H1 (cell line): ENCODE data around the gene AICDA. TPM values are rescaled to one million over a fixed set of nuclear protein-coding genes. Genes with fewer than 3 reads are reported as not detected.

ENCODE experiments used
- CTCF ChIA-PET: fragments of 300-600 bp; sonication (Branson Sonifier 250); formaldehyde crosslinking; loops from one replicate; lab custom pipeline; 2021; ENCODE audit not compliant: partially characterized antibody; lab: Charles Lee
- POLR2A ChIA-PET: fragments of 300-600 bp; sonication (Branson Sonifier 250); formaldehyde crosslinking; loops from one replicate; lab custom pipeline; 2021; ENCODE audit warnings: inconsistent platforms; ENCODE audit not compliant: partially characterized antibody; lab: Charles Lee
- DNase-seq, 2 experiments: peaks; one replicate each; pipeline versions ENCODE4 v3.0.0 to v3.0.0-alpha.2; 2010 to 2022; ENCODE audit warnings: low spot score in 2 of 2, low read depth in 1 of 2, mixed read lengths in 1 of 2
- FAIRE-seq: peaks from 2 replicates; lab custom pipeline; 2011; peaks lifted over from hg19 to GRCh38; lab: Jason Lieb, UNC
- H2AFZ ChIP-seq: 2 replicates; pipeline ENCODE4 v1.8.1; 2012; ENCODE audit warnings: low read length, inconsistent platforms
- H2AK5ac ChIP-seq: 2 replicates; pipeline ENCODE4 v1.6.1; 2013; ENCODE audit warnings: low read depth, low read length
- H2BK120ac ChIP-seq: replicated peaks from 2 replicates; pipeline ENCODE3; 2013; ENCODE audit warnings: low read depth, low read length, inconsistent platforms
- H2BK12ac ChIP-seq: 2 replicates; pipeline ENCODE4 v1.6.1; 2013; ENCODE audit warnings: low read depth, low read length
- H2BK15ac ChIP-seq: 2 replicates; pipeline ENCODE4 v1.6.1; 2013; ENCODE audit warnings: low read length
- H2BK20ac ChIP-seq: 2 replicates; pipeline ENCODE4 v1.6.1; 2013; ENCODE audit warnings: low read length
- H2BK5ac ChIP-seq: 2 replicates; pipeline ENCODE4 v1.6.1; 2013; ENCODE audit warnings: low read depth, low read length
- H3K14ac ChIP-seq: 2 replicates; pipeline ENCODE4 v1.6.1; 2013; ENCODE audit warnings: inconsistent platforms; ENCODE audit not compliant: insufficient read length
- H3K18ac ChIP-seq: 2 replicates; pipeline ENCODE4 v1.6.1; 2013; ENCODE audit warnings: low read length; ENCODE audit errors: extremely low read depth
- H3K23ac ChIP-seq: 2 replicates; pipeline ENCODE4 v1.6.1; 2013; ENCODE audit warnings: inconsistent platforms; ENCODE audit not compliant: insufficient read length
- H3K23me2 ChIP-seq: 2 replicates; pipeline ENCODE4 v1.6.1; 2013; ENCODE audit warnings: low read depth, low read length
- H3K27ac ChIP-seq: 2 replicates; pipeline ENCODE4 v1.6.1; 2011; ENCODE audit warnings: low read depth, low read length, inconsistent platforms
- H3K27me3 ChIP-seq, 4 experiments: replicated peaks in 1 of 4; 1 replicate in 1 of 4; 2 replicates in 3 of 4; pipeline versions ENCODE4 v1.6.1 to v1.8.1; 2011 to 2013; ENCODE audit warnings: low read length in 3 of 4, mild to moderate bottlenecking in 3 of 4, inconsistent platforms in 2 of 4, mixed read lengths in 2 of 4, moderate library complexity in 1 of 4; ENCODE audit not compliant: control insufficient read depth in 3 of 4, insufficient read depth in 3 of 4; ENCODE audit errors: extremely low read depth in 1 of 4
- H3K36me3 ChIP-seq, 4 experiments: 2 replicates each; pipeline versions ENCODE4 v1.6.1 to v1.8.1; 2011 to 2013; ENCODE audit warnings: mild to moderate bottlenecking in 4 of 4, low read length in 3 of 4, moderate library complexity in 2 of 4, control low read depth in 1 of 4, inconsistent platforms in 1 of 4; ENCODE audit not compliant: insufficient read depth in 4 of 4, control insufficient read depth in 2 of 4
- H3K4ac ChIP-seq: replicated peaks from 2 replicates; pipeline ENCODE3; 2013; ENCODE audit warnings: low read length, low read depth, mixed read lengths, inconsistent platforms; ENCODE audit not compliant: insufficient read length
- H3K4me1 ChIP-seq, 4 experiments: replicated peaks in 1 of 4; 1 replicate in 1 of 4; 2 replicates in 3 of 4; pipeline versions ENCODE4 v1.6.1 to v1.8.1; 2011 to 2013; ENCODE audit warnings: low read length in 3 of 4, inconsistent platforms in 2 of 4, mixed read lengths in 1 of 4; ENCODE audit not compliant: insufficient read depth in 4 of 4, control insufficient read depth in 3 of 4
- H3K4me2 ChIP-seq, 2 experiments: 2 replicates each; pipeline versions ENCODE4 v1.6.1 to v1.8.1; 2011 to 2013; ENCODE audit warnings: low read depth in 2 of 2, low read length in 2 of 2, control low read depth in 1 of 2, inconsistent platforms in 1 of 2, mild to moderate bottlenecking in 1 of 2; ENCODE audit not compliant: insufficient read depth in 1 of 2
- H3K4me3 ChIP-seq, 4 experiments: fragments of 200-600, 300-600 bp in 1 of 4; sonication (generic), shearing (Covaris generic), sonication (Bioruptor Twin) in 1 of 4; 2 replicates each; pipeline versions ENCODE4 v1.5.1 to v1.8.1; 2011 to 2016; ENCODE audit warnings: low read length in 4 of 4, low read depth in 3 of 4, control low read depth in 2 of 4, inconsistent platforms in 2 of 4, mild to moderate bottlenecking in 2 of 4, mixed read lengths in 1 of 4, moderate library complexity in 1 of 4; ENCODE audit not compliant: insufficient read depth in 2 of 4; ENCODE audit errors: extremely low read depth in 1 of 4
- H3K56ac ChIP-seq: replicated peaks from 2 replicates; pipeline ENCODE3; 2013; ENCODE audit warnings: low read depth, mild to moderate bottlenecking, mixed read lengths, low read length, inconsistent platforms; ENCODE audit not compliant: insufficient read length
- H3K79me1 ChIP-seq: 2 replicates; pipeline ENCODE4 v1.6.1; 2013; ENCODE audit warnings: low read depth, low read length, control low read depth
- H3K79me2 ChIP-seq, 2 experiments: 2 replicates each; pipeline versions ENCODE4 v1.6.1 to v1.8.1; 2012 to 2013; ENCODE audit warnings: low read length in 2 of 2, mild to moderate bottlenecking in 2 of 2, inconsistent platforms in 1 of 2; ENCODE audit not compliant: insufficient read depth in 2 of 2, control insufficient read depth in 1 of 2
- H3K9ac ChIP-seq, 4 experiments: replicated peaks in 1 of 4; 1 replicate in 1 of 4; 2 replicates in 3 of 4; pipeline versions ENCODE4 v1.6.1 to v1.8.1; 2011 to 2013; ENCODE audit warnings: low read depth in 3 of 4, low read length in 3 of 4, control low read depth in 2 of 4, mild to moderate bottlenecking in 2 of 4, moderate library complexity in 2 of 4, inconsistent platforms in 1 of 4; ENCODE audit errors: extremely low read depth in 1 of 4
- H3K9me3 ChIP-seq, 2 experiments: 2 replicates each; pipeline versions ENCODE4 v1.6.1 to v1.8.1; 2012 to 2013; ENCODE audit warnings: mild to moderate bottlenecking in 2 of 2, moderate library complexity in 2 of 2, control low read depth in 1 of 2, inconsistent platforms in 1 of 2, low read depth in 1 of 2, low read length in 1 of 2, mixed read lengths in 1 of 2; ENCODE audit not compliant: insufficient read depth in 2 of 2
- H4K20me1 ChIP-seq, 2 experiments: replicated peaks in 1 of 2; 2 replicates each; pipeline versions ENCODE3 to v1.8.1; 2011 to 2013; ENCODE audit warnings: inconsistent platforms in 2 of 2, low read length in 2 of 2, mild to moderate bottlenecking in 1 of 2; ENCODE audit not compliant: insufficient read depth in 2 of 2, control insufficient read depth in 1 of 2
- H4K5ac ChIP-seq: 2 replicates; pipeline ENCODE4 v1.6.1; 2013; ENCODE audit warnings: low read length, low read depth, mixed read lengths, inconsistent platforms; ENCODE audit not compliant: insufficient read length
- H4K8ac ChIP-seq: 2 replicates; pipeline ENCODE4 v1.8.0; 2013; ENCODE audit warnings: mild to moderate bottlenecking, moderate library complexity, low read length, inconsistent platforms; ENCODE audit not compliant: insufficient read depth; ENCODE audit errors: extremely low read depth
- H4K91ac ChIP-seq: replicated peaks from 2 replicates; pipeline ENCODE3; 2013; ENCODE audit warnings: low read length, mixed read lengths, inconsistent platforms; ENCODE audit not compliant: insufficient read length
- ASH2L ChIP-seq: fragments of 200-600, 300-600 bp; sonication (generic); IDR thresholded peaks from one replicate; pipeline ENCODE4 v1.7.1; 2017; ENCODE audit warnings: low read length
- BCL11A ChIP-seq, 2 experiments: IDR thresholded peaks; one replicate each; pipeline ENCODE4 v1.6.1; 2011; ENCODE audit warnings: low read depth in 2 of 2, low read length in 2 of 2, mild to moderate bottlenecking in 2 of 2
- CBX8 ChIP-seq: fragments of 300-800, 300-1000 bp; sonication (generic); IDR thresholded peaks from 2 replicates; pipeline ENCODE4 v1.7.1; 2016; ENCODE audit warnings: low read depth, low read length, borderline replicate concordance
- CHD1 ChIP-seq: IDR thresholded peaks from 2 replicates; pipeline ENCODE4 v1.6.1; 2012; ENCODE audit warnings: low read depth, low read length, improper control_type of control experiment
- KDM5A ChIP-seq: fragments of 200-600 bp; IDR thresholded peaks from 2 replicates; pipeline ENCODE4 v1.7.1; 2012; ENCODE audit warnings: mild to moderate bottlenecking, low read length, inconsistent platforms, mixed read lengths
- MAX ChIP-seq: IDR thresholded peaks from 2 replicates; pipeline ENCODE4 v1.6.1; 2012; ENCODE audit warnings: inconsistent platforms
- POLR2A ChIP-seq, 2 experiments: IDR thresholded peaks; 1 replicate in 1 of 2; 2 replicates in 1 of 2; pipeline ENCODE4 v1.6.1; 2011; ENCODE audit warnings: low read depth in 2 of 2, low read length in 2 of 2, mild to moderate bottlenecking in 2 of 2; ENCODE audit errors: control extremely low read depth in 1 of 2
- RXRA ChIP-seq: IDR thresholded peaks from 2 replicates; pipeline ENCODE4 v1.6.1; 2011; ENCODE audit warnings: low read depth, mild to moderate bottlenecking, low read length, moderate library complexity; ENCODE audit not compliant: insufficient read depth
- SUZ12 ChIP-seq: fragments of 200-600 bp; sonication (generic); IDR thresholded peaks from 2 replicates; pipeline ENCODE4 v1.6.1; 2012; ENCODE audit warnings: mild to moderate bottlenecking, inconsistent platforms, low read length, moderate library complexity, mixed read lengths
- TCF12 ChIP-seq: IDR thresholded peaks from 2 replicates; pipeline ENCODE4 v1.6.1; 2011; ENCODE audit warnings: low read depth, mild to moderate bottlenecking, low read length
- WGBS, 2 experiments: shearing (Covaris generic) in 1 of 2; methylation state at CpG; one replicate each; pipeline versions ENCODE4 v1.1.6 to v1.1.7; 2013 to 2015; ENCODE audit warnings: low lambda C conversion rate in 2 of 2, mixed read lengths in 2 of 2, inconsistent platforms in 1 of 2, low coverage in 1 of 2, missing lambda C conversion rate in 1 of 2; ENCODE audit not compliant: insufficient replicate concordance in 2 of 2, insufficient coverage in 1 of 2, insufficient read length in 1 of 2; ENCODE audit errors: extremely low coverage in 1 of 2, missing lambda C conversion rate in 1 of 2; 5-methylcytosine and 5-hydroxymethylcytosine counted together
- polyA plus RNA-seq, 7 experiments: library from polyadenylated mRNA; depleted of rRNA in 3 of 7; stranded (reverse) in 5 of 7; unstranded in 2 of 7; fragments of >200 nt in 5 of 7; fragments of 200-250 nt in 2 of 7; gene quantifications; 1 replicate in 5 of 7; 2 replicates in 1 of 7; 4 replicates in 1 of 7; pipeline versions ENCODE4 v1.2.1 to v1.2.3, GENCODE V29; 2011 to 2013; ENCODE audit warnings: missing spikeins in 2 of 7, mixed read lengths in 2 of 7
- total RNA-seq: library from RNA; stranded (reverse); fragmentation: NEBNext Ultra II Directional; extraction: Animal tissue kit (Norgen Biotek cat#: 25700); gene quantifications from 2 replicates; pipeline ENCODE4 v1.2.1, GENCODE V29; 2021
- TF ChIP-seq, protein P1 (sequence below): IDR thresholded peaks from 2 replicates; pipeline ENCODE4 v1.6.1; 2012; ENCODE audit warnings: inconsistent platforms

The AICDA gene
- total and polyA plus RNA-seq, 2 of the 8 experiments (the other 6 are each of a cell fraction or from before 2014, with no cell fraction given), result not detected

GRCh38 chr12:8661751-8662150, 49.1 kb upstream of the AICDA start:
- H2AFZ ChIP-seq, result no peak overlapping the region
- no peak overlapping the region for H3K18ac ChIP-seq
- no peak overlapping the region for H2BK5ac ChIP-seq
- H3K27me3 ChIP-seq, result no peaks in the 10 kb centered on the region
- no peak overlapping the region for H3K9ac ChIP-seq
- H3K27ac ChIP-seq, result no peak overlapping the region
- H3K4ac ChIP-seq, result no peak overlapping the region
- ChIA-PET CTCF (interaction anchor here (1.0 to 2.3 kb wide), 6 partner anchors 9 to 228 kb away, joined by 3 to 7 read pairs (median 4); no protein-coding TSS in a partner anchor), POLR2A (no interaction called here)
- H4K20me1 ChIP-seq, result no peaks in the 10 kb centered on the region
- TF ChIP-seq CHD1 (no peak), ASH2L (no peak), SUZ12 (no peak), CBX8 (no peak), POLR2A (IDR thresholded peaks at IDR 0.05; ENCODE audit: control extremely low read depth in 1 of 2, low read depth in 2 of 2, low read length in 2 of 2) (no peak), MAX (no peak), RXRA (no peak), BCL11A (IDR thresholded peaks at IDR 0.05; ENCODE audit: low read depth in 2 of 2, low read length in 2 of 2) (no peak), KDM5A (no peak), TCF12 (no peak)
- TF ChIP-seq, protein P1, sequence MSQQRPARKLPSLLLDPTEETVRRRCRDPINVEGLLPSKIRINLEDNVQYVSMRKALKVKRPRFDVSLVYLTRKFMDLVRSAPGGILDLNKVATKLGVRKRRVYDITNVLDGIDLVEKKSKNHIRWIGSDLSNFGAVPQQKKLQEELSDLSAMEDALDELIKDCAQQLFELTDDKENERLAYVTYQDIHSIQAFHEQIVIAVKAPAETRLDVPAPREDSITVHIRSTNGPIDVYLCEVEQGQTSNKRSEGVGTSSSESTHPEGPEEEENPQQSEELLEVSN, result no peak
- no peak overlapping the region for H2BK12ac ChIP-seq
- no peaks in the 10 kb centered on the region for H3K36me3 ChIP-seq
- no peak overlapping the region for H2BK15ac ChIP-seq
- DNase-seq (no peak), FAIRE-seq (no peak)
- H3K4me3 ChIP-seq, result no peak overlapping the region
- no peak overlapping the region for H4K91ac ChIP-seq
- H3K79me1 ChIP-seq, result no peaks in the 10 kb centered on the region
- H3K79me2 ChIP-seq, result no peaks in the 10 kb centered on the region
- H3K4me1 ChIP-seq, result no peaks in the 10 kb centered on the region; a peak in 1 of 7 replicates
- H4K8ac ChIP-seq, result no peak overlapping the region
- 85% methylated on average over 3 of the region's 3 CpGs; no CpG with 5 or more reads in 1 of the 2 experiments for WGBS, 2 experiments
- no peaks in the 10 kb centered on the region for H3K23me2 ChIP-seq
- no peak overlapping the region for H2AK5ac ChIP-seq
- no peak overlapping the region for H3K4me2 ChIP-seq
- no peak overlapping the region for H2BK120ac ChIP-seq
- no peak overlapping the region for H3K14ac ChIP-seq
- H3K23ac ChIP-seq, result no peak overlapping the region
- H3K9me3 ChIP-seq, result no peaks in the 10 kb centered on the region
- H2BK20ac ChIP-seq, result no peak overlapping the region
- no peak overlapping the region for H4K5ac ChIP-seq
- no peak overlapping the region for H3K56ac ChIP-seq
